ENCODE data around the gene GLIPR2.
"Not testable (repeated sequence)": the region's sequence is repeated elsewhere in the genome, so short reads cannot be mapped to it uniquely, and the experiment has no call there.

The GLIPR2 gene

GRCh38 chr9:36163786-36164170 lies 27.2 kb downstream of the GLIPR2 start:
- DNase-seq (ENCODE audit: low spot score), result no peak

DNA sequence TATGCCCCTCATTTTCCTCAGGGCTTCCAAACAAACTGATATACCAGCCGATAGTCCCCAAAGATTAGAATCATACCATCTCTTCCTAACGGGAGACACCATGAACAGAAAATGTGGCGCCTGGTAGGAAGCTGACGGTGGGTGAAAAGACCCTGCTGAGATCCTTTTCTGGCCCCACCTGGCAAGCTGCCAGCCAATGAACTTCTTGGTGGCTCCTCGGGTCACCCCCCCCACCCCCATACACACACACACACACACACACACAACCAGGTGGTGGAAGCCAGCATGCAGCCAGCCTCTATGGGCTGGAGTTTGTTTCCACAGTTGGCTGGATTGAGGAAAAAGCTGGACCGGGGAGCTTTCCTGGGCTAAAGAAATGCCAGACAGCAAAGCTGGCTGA lies 27.8 kb downstream of the GLIPR2 start:
- DNase-seq (ENCODE audit: low spot score), result no peak

GRCh38 chr9:36164989-36165388 lies 28.5 kb downstream of the GLIPR2 start:
- no peak for DNase-seq (ENCODE audit: low spot score)

GRCh38 chr9:36165826-36166167 lies 29.3 kb downstream of the GLIPR2 start:
- DNase-seq (ENCODE audit: low spot score), result no peak

DNA sequence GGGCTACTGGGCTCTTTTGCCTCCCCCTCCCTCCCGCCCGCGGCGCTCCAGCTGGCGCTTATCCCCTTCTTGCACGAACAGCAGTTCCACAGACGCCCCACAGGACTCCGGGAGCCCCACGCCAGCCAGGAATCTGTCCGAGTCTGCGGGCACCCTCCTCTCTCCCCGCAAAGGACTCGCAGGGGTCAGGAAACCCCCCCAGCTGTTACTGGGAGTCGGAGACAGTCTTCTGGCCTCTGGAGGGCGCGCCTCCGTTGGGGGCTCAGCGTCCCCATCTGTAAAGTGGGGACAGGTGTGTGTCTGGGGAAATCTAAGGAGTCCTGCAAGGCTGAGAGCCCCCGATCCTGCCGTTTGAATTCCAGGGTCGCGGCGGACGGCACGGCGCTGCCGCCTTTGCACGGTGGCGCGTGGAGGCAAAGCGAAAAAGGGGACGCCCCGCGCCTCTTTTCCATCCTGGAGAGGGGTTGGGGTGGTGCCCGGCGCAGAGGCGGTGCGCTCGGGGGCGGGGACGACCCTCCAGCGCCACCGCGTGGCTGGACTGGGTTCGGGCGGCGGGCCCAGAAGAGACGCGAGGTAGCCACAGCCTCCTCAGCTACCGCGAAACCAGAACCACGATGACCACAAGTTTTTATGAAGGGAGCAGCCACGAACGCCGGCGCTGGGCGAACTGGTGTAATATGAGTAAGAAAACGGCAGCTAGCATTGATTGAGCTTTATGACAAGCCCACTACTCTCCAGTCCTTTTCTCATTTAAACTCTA lies 29.8 kb downstream of the GLIPR2 start:
- peak; percentile 74 for DNase-seq (ENCODE audit: low spot score)

- DNase-seq (ENCODE audit: low spot score), result no peak
Measured at GRCh38 chr9:36169166-36169565, 32.6 kb downstream of the GLIPR2 start, which contains the start of gene CCIN. Gene CCIN, plus strand, starts transcription at chr9:36169388. Its CDS starts 115 bp downstream, at chr9:36169503.

DNA sequence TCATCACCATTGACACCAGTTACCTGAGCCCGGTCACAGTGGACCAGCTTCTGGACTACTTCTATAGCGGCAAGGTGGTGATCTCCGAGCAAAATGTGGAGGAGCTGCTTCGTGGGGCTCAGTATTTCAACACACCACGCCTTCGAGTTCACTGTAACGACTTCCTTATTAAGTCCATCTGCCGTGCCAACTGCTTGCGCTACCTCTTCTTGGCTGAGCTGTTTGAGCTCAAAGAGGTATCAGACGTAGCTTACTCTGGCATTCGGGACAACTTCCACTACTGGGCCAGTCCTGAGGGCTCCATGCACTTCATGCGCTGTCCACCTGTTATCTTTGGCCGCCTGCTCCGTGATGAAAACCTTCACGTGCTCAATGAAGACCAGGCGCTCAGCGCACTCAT lies 33.2 kb downstream of the GLIPR2 start:
- DNase-seq (ENCODE audit: low spot score), result no peak

DNA sequence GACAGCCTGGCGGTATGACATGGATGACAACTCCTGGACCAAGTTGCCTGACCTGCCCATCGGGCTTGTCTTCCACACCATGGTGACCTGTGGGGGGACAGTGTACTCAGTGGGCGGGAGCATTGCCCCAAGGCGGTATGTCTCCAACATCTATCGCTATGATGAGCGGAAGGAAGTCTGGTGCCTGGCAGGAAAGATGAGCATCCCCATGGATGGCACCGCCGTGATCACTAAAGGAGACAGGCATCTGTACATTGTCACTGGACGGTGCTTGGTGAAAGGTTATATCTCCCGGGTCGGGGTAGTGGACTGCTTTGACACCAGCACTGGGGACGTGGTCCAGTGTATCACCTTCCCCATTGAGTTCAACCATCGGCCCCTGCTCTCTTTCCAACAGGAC lies 34.0 kb downstream of the GLIPR2 start:
- DNase-seq (ENCODE audit: low spot score), result no peak

GRCh38 chr9:36173861-36174260 lies 37.3 kb downstream of the GLIPR2 start:
- no peak for DNase-seq (ENCODE audit: low spot score)

- DNase-seq (ENCODE audit: low spot score), result no peak
Measured at GRCh38 chr9:36174271-36174670, 37.7 kb downstream of the GLIPR2 start.

DNA sequence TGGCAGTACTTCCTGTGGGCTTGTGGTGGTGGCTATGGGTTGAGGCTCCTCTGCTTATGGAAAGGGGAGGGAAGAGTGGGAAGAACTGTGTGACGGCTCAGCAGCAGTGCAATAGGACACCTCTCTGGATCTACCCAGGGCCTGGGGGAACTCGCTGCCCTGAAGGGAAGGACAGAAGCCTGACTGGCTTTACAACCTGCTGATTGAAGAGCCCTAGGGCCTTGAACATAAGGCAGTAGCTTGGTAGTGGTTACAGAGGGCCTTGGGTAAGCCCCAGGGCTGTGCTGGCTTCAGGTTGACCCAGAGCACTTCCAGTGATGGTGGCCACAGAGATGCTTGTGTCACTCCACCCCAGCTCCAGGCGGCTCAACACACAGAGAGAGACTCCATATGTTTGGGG lies 38.2 kb downstream of the GLIPR2 start:
- DNase-seq (ENCODE audit: low spot score), result no peak

GRCh38 chr9:36175209-36175608 lies 38.7 kb downstream of the GLIPR2 start:
- DNase-seq (ENCODE audit: low spot score), result not testable (repeated sequence)

DNA sequence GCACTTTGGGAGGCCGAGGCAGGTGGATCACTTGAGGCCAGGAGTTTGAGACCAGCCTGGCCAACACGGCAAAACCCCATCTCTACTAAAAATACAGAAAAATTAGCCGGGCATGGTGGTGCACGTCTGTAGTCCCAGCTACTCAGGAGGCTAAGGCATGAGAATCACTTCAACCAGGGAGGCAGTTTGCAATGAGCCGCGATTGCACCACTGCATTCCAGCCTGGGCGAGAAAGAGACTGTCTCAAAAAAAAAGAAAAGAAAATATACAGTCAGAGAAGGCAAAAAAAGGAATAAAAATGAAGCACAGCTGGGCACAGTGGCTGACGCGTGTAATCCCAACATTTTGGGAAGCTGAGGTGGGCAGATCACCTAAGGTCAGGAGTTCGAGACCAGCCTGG lies 40.0 kb downstream of the GLIPR2 start:
- DNase-seq (ENCODE audit: low spot score), result not testable (repeated sequence)

DNA sequence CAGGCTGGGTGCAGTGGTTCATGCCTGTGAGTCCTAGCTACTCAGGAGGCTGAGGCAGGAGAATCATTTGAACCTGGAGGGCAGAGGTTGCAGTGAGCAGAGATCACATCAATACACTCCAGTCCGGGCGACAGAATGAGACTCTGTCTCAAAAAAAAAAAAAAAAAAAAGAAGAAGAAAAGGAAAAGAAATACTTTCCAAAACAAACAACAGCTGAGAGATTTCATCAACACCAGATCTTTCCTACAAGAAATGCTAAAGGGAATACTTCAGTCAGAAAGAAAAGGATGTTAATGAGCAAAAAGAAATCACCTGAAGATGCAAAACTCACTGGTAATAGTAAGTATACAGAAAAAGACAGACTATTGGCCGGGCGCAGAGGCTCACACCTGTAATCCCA lies 41.0 kb downstream of the GLIPR2 start:
- no peak for DNase-seq (ENCODE audit: low spot score)

DNA sequence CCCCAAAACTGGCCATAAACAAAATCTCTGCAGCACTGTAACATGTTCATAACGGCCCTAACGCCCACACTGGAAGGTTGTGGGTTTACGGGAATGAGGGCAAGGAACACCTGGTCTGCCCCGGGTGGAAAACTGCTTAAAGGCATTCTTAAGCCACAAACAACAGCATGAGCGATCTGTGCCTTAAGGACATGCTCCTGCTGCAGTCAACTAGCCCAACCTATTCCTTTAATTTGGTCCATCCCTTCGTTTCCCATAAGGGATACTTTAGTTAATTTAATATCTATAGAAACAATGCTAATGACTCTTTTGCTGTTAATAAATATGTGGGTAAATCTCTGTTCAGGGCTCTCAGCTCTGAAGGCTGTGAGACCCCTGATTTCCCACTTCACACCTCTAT lies 43.7 kb downstream of the GLIPR2 start:
- DNase-seq (ENCODE audit: low spot score), result not testable (repeated sequence)

DNA sequence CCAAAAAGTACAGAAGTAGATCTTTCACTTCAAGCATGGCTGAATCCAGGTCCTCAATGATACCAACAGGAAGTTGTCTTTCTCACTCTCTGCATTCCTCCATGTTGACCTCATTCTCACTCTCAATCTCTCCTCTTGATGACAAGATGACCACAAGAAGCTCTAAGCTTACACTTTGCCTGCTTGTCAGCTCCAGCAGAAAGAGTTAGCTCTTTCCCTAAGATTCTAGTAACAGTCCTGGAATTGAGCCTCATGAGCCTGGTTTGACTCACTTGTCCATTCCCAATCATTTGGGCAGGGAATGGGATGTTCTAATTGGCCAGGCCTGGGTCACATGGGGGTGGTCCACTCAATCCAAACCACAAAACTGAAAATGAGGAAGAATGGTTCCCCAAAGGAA lies 50.9 kb downstream of the GLIPR2 start:
- no peak for DNase-seq (ENCODE audit: low spot score)

- DNase-seq (ENCODE audit: low spot score), result no peak
Measured at GRCh38 chr9:36188212-36188611, 51.7 kb downstream of the GLIPR2 start.

- no peak for DNase-seq (ENCODE audit: low spot score)
Measured at GRCh38 chr9:36189976-36190375, 53.4 kb downstream of the GLIPR2 start.

DNA sequence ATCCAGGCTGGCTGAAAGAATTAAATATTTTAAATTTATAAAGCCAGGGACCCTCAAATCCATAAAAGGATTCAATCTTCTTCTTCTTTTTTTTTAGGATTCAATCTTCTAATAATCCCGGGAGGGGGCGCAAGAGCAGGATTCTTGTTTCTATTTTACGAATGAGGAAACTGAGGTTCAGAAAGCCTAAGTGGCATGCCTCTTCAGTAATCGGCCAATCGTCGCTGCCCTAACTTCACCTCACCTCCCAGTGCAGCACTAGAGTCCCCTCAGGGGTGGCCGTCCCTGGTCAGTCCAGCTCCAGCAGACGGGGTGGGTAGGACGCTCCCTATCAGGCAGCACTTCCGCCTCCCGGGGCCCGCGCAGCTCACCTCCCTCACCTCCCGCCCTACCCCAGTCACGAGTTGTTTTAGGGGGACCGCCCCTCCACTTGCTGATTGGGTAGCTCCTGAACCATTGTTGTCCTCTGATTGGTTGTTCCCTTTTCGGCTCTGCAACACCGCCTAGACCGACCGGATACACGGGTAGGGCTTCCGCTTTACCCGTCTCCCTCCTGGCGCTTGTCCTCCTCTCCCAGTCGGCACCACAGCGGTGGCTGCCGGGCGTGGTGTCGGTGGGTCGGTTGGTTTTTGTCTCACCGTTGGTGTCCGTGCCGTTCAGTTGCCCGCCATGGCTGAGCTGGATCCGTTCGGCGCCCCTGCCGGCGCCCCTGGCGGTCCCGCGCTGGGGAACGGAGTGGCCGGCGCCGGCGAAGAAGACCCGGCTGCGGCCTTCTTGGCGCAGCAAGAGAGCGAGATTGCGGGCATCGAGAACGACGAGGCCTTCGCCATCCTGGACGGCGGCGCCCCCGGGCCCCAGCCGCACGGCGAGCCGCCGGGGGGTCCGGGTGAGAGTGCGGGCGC lies 54.1 kb downstream of the GLIPR2 start, which contains the start of gene CLTA:
TSS of gene CLTA (plus strand) at position 534 of the 902 bp plus-strand sequence. CDS start at position 670, 136 bp downstream.
- DNase-seq (ENCODE audit: low spot score), result peak; percentile 98

DNA sequence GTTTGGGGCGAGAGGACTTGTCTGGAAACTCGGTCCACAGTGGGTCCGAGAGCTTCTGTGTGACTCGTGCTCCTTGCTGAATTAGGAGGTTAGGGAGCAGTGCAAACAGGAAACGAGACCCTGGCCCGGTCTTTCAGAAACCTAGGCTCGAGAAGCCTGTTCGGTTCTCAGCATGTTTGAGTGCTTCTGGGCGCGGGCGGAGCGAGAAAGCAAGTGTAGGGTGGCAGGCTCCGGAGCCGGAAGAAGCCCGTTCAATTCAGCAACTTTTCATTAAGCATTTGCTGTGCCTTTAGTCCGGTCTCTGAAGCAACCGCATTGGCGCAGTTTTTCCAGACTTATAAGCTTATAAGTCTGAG lies 54.7 kb downstream of the GLIPR2 start:
- DNase-seq (ENCODE audit: low spot score), result peak; percentile 33

DNA sequence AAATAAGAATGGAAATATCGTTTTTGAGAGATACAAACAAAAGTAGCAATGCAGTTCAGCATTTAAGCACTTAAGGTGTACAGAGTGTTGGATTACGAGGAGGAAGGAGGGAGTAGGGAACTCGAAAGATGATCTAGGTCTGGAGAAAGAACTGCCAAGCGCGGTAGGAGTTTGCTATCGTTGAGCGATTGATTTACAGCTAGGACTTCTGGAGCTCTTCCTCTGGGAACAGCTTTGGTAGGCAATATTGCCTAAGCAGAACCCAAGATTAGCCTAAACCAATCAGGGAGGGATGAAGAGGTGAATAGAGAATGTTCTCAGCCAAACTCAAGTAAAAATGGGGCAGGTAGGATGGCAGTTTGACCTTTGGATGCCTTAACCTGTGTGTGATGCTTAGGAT lies 55.2 kb downstream of the GLIPR2 start:
- DNase-seq (ENCODE audit: low spot score), result no peak

- no peak for DNase-seq (ENCODE audit: low spot score)
Measured at GRCh38 chr9:36192196-36192595, 55.7 kb downstream of the GLIPR2 start.

- no peak for DNase-seq (ENCODE audit: low spot score)
Measured at GRCh38 chr9:36193023-36193422, 56.5 kb downstream of the GLIPR2 start.
